GM12874 (cell line): ENCODE results near the gene TRPM6.

ENCODE experiments used
- TF ChIP-seq, protein P1 (sequence below): IDR thresholded peaks from 2 replicates; pipeline ENCODE4 v1.5.1; 2011; ENCODE audit warnings: low read depth, mild to moderate bottlenecking, control low read depth, low read length, moderate library complexity; ENCODE audit not compliant: insufficient read depth

Gene TRPM6

DNA sequence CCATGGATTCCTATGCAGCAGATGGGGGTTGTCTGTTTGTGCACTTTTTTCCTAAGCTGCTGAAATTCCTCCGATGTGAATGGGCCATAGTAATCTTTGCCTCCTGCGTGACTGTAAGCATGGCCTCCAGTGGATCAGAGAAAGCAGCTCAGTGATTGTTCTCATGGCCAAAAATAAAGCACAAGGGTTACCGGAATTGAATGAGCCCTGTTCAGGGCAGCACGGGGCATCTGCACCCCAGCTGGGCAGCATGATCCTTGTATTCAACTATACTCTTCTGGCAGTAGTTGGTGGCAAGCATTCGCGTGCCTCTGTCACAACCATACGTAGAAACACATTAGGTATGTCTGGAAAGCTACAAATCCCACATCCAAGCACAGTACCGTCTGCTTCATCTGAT lies 196.7 kb downstream of the TRPM6 start:
- TF ChIP-seq, protein P1, sequence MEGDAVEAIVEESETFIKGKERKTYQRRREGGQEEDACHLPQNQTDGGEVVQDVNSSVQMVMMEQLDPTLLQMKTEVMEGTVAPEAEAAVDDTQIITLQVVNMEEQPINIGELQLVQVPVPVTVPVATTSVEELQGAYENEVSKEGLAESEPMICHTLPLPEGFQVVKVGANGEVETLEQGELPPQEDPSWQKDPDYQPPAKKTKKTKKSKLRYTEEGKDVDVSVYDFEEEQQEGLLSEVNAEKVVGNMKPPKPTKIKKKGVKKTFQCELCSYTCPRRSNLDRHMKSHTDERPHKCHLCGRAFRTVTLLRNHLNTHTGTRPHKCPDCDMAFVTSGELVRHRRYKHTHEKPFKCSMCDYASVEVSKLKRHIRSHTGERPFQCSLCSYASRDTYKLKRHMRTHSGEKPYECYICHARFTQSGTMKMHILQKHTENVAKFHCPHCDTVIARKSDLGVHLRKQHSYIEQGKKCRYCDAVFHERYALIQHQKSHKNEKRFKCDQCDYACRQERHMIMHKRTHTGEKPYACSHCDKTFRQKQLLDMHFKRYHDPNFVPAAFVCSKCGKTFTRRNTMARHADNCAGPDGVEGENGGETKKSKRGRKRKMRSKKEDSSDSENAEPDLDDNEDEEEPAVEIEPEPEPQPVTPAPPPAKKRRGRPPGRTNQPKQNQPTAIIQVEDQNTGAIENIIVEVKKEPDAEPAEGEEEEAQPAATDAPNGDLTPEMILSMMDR: no peak

DNA sequence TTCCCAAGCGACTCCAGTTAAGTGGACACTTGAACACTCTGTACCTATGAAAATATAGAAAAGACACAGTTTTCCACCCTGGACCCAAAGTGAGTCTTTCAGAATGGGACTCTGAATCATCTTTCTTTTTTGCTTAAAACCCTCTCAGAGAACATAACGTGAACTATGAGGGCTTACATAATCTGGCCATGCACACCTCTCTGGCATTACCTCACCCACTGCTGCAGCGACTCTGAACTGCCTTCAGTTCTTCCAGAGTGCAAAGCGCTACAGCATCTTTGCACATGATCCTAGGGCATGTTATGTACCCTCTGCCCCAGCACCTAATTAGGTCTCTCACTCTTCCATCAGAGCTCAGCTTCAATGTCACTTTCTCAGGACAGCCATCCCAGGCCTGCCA lies 204.4 kb downstream of the TRPM6 start:
- TF ChIP-seq, protein P1: no peak

DNA sequence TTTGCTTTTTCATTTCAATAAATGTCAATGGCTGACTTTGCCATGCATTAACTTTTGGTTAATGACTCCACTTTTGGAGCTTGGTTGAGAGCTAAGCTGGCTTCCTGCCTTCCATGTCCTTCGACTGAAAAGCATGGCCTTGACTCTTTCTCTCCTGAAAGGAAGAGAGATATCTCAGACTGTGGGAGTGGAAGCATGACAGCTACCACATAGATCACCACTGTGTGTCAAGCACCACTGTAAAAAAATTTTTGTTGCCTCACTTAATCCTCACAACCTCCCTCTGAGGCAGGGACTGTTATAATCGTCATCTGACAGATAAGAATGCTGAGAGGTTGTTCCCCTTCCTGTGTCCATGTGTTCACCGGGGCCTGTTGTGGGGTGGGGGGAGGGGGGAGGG lies 205.8 kb downstream of the TRPM6 start:
- TF ChIP-seq, protein P1: no peak

DNA sequence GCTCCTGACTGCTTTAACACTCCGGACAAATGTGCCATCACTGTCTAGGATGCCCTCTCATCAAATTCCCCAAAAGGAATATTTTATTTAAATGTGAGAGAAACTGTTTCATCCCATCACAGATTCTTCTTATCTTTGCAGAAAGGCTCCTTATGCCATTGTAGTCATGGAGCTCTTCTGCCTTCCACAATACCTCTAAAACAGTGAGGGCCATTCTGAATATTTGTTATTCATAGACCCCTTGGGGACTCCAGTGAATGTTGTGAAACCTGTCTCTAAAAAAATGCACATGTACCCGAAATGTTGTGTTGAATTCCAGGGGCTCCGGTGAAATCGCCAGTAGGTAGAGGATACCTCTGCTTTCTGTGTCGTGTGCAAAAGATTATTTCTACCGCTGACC lies 213.6 kb downstream of the TRPM6 start:
- TF ChIP-seq, protein P1: no peak
